Activated CD4-positive, alpha-beta T cell treated with anti-CD3 and anti-CD28 coated beads for 48 hours (primary cell): ENCODE results near the gene SSH2.
A peak's percentile ranks its signal among the peaks of the same experiment; 100 is the strongest.

Experiments used
- DNase-seq: peaks from one replicate; pipeline ENCODE4 v3.0.0-alpha.2; 2020

Gene SSH2

GRCh38 chr17:29776026-29776425, 154.0 kb downstream of the SSH2 start:
- no peak for DNase-seq

GRCh38 chr17:29772981-29773380, 157.0 kb downstream of the SSH2 start:
- no peak for DNase-seq

GRCh38 chr17:29771546-29771945, 158.5 kb downstream of the SSH2 start:
- DNase-seq = no peak

- DNase-seq = no peak
Measured at GRCh38 chr17:29769225-29769624, 160.8 kb downstream of the SSH2 start.

- DNase-seq = no peak
Measured at GRCh38 chr17:29766796-29767327, 163.2 kb downstream of the SSH2 start.

- DNase-seq = no peak
Measured at GRCh38 chr17:29764748-29765147, 165.3 kb downstream of the SSH2 start.

GRCh38 chr17:29764217-29764616, 165.8 kb downstream of the SSH2 start:
- DNase-seq = no peak

GRCh38 chr17:29763273-29763672, 166.8 kb downstream of the SSH2 start:
- DNase-seq = no peak

- peak; percentile 94 for DNase-seq
Measured at GRCh38 chr17:29761040-29761761, 168.8 kb downstream of the SSH2 start.

- peak; percentile 61 for DNase-seq
Measured at GRCh38 chr17:29760279-29761039, 169.6 kb downstream of the SSH2 start.

- DNase-seq = no peak
Measured at GRCh38 chr17:29758255-29758654, 171.8 kb downstream of the SSH2 start.

GRCh38 chr17:29757788-29758187, 172.2 kb downstream of the SSH2 start:
- no peak for DNase-seq

- no peak for DNase-seq
Measured at GRCh38 chr17:29753845-29754439, 176.1 kb downstream of the SSH2 start.

GRCh38 chr17:29749045-29749825, 180.8 kb downstream of the SSH2 start:
- DNase-seq = no peak

GRCh38 chr17:29748400-29748799, 181.6 kb downstream of the SSH2 start:
- DNase-seq = no peak

- DNase-seq = no peak
Measured at GRCh38 chr17:29747660-29748059, 182.4 kb downstream of the SSH2 start.

- DNase-seq = no peak
Measured at GRCh38 chr17:29746669-29747068, 183.4 kb downstream of the SSH2 start.

- DNase-seq = no peak
Measured at GRCh38 chr17:29744121-29744520, 185.9 kb downstream of the SSH2 start.

GRCh38 chr17:29742210-29742513, 187.9 kb downstream of the SSH2 start:
- no peak for DNase-seq

- DNase-seq = no peak
Measured at GRCh38 chr17:29740017-29740416, 190.0 kb downstream of the SSH2 start.

- no peak for DNase-seq
Measured at GRCh38 chr17:29734640-29735039, 195.4 kb downstream of the SSH2 start.

GRCh38 chr17:29733166-29733565, 196.9 kb downstream of the SSH2 start:
- DNase-seq = no peak

GRCh38 chr17:29732613-29733012, 197.4 kb downstream of the SSH2 start:
- DNase-seq = no peak
